ENCODE data around the gene PIGT.

Gene PIGT

DNA sequence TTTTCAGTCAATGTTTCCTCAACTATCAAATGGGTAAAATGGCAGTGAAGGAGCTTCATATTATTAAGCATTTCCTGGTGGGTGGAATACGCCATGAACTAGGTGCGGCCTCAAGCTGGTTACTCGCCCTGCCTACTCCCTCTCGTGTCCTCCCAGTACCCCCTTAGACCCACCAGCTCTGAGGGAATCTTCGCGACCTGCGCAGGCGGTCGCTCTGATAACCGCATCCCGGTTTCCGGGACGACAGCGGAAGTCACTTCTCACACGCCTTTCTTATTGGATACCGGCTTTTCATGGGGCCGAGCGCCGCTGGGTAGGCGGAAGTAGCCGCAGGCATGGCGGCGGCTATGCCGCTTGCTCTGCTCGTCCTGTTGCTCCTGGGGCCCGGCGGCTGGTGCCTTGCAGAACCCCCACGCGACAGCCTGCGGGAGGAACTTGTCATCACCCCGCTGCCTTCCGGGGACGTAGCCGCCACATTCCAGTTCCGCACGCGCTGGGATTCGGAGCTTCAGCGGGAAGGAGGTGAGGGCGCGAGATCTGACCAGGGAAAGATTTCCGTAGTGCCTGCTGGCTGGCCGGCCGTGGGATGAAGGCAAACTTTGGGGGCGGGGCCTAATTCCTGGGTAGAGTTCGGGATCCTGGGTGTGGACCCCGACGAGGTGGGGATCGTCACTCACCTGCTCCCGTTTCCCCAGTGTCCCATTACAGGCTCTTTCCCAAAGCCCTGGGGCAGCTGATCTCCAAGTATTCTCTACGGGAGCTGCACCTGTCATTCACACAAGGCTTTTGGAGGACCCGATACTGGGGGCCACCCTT is at the start of gene PIGT:
Gene PIGT, plus strand, starts transcription at position 320 of the 816 bp plus-strand sequence. Its CDS starts 16 bp downstream, at position 336.
- peak; percentile 76 to 87 (median 83) for DNase-seq (ENCODE audit: low read depth in 3 of 3)

DNA sequence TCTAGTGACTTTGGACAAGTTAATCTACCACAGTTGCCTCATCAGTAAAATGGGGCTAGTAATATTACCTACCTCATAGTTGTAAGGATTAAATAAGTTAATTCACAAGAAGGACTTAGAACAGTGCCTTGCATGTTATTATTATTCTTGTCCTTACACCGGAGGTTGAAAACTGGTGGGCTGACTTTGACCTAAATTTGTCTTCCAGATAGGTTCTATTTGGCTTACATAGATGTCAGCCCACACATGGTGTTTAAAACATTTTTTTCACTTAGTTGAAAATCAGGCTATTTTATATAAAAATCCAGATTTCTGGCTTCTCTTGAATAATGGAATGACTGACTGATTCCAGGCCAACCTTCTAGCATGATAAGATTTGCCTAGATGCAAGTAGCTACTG is 49.7 kb upstream of the PIGT start:
- DNase-seq (ENCODE audit: low read depth in 3 of 3) = no peak

DNA sequence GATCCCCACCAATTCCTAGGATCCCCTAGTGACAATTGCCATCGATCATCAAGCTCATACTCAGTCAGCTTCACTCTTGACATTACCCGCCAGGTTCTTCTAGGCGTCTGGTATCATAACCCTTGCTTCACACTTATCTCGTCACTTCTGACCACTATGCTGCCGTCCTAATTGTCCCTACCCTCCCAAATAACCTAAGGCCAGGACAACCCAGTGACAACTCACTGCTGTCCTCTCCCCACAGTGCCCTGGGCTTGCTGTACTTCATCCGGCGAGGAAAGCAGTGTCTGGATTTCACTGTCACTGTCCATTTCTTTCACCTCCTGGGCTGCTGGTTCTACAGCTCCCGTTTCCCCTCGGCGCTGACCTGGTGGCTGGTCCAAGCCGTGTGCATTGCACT is 49.3 kb upstream of the PIGT start:
- DNase-seq (ENCODE audit: low read depth in 3 of 3) = no peak

DNA sequence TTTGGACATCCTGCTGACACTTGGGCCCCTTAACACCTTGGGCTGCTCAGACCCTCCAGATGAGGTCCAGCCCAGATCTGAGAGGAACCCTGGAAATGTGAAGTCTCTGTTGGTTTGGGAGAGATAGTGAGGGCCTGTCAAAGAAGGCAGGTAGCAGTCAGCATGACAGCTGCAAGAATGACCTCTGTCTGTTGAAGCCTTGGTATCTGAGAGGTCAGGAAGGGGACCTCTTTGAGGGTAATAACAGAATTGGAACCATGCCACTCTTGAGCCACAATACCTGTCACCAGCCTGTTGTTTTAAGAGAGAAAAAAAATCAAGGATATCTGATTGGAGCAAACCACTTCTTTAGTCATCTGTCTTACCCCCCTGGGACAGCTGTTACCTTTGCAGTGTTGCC is 48.8 kb upstream of the PIGT start:
- no peak for DNase-seq (ENCODE audit: low read depth in 3 of 3)

DNA sequence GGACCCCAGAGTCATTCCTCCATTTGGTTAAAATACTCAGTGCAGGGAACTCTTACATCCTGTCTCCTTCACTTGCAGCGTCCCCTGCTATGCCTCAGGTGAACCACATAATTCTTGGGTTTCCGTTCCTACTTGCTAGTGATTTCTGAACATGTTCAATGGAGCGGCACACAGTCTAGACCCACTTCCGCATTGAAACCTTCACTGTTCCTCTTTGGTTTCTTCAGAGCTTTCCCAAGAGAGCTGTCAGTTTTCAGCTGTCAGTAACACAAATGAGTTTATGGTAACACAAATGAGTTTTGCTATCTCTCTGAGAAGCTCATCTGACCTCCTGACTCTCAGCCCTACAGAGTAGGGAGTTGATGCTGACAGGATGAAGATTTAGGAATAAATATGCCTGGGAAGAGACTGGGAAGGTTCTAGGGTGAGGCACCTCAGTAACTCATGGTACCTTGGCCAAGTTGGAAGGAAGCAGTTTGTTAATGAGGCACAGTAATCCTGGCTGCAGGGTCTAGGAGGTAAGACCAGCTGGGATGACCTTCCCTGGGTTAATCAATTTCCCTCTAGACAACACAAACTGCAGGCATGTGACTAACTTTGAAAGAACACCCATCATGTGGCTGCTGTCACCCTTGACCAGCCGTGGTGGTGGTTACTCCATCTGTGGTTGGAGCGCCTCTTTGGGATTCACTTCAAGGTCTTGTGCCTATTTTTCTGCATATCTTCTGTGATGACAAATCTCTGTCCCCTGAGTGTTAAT is 47.5 kb upstream of the PIGT start:
- DNase-seq (ENCODE audit: low read depth in 3 of 3) = no peak

DNA sequence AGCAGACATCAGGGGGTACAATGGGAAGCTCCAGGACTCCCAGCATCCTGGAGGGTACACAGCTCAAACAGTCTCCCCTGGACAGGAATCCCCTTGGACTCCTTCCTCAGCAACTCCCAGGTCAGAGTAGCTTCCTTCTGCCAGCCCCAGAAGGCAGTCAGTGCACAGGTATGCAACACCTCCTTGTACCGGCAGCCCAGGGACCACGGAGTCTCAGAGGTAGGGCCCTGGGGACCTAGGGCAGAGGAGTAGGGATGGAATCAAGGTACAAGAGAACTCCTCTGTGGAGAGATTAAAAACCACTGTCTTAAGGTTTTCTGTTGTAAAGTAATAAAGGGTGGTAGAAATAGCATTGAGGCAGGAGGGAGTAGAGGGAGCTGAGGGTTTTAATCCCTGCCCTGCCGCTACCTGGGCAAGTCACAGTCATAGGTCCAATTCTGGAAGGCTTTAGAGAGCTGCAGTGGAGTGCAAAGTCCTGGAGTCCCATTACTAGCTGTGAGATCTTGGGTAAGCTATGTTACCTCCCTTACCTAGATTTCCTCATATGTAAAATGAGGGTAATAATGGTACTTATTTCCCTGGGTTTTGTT is 45.3 kb upstream of the PIGT start:
- DNase-seq (ENCODE audit: low read depth in 3 of 3) = no peak

DNA sequence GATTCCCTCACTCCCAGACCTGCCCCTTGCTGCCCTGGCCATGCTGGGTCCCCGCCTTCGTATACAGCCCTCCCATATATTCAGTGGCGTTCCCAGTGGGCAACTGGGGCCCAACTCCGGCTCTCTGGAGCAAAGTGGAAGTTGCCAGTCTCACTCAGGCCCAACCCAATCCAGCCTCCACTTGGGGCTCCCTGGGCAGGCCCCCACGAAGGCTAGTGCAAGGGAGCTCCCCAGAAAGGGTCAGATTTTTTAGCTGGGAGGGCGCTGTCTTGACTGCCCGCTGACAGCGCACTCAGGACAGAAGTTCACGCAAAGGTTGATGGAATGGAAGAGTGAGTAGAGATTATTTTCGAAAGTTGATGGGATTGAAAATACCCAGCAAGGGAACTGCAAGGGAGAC is 43.7 kb upstream of the PIGT start:
- DNase-seq (ENCODE audit: low read depth in 3 of 3) = no peak

DNA sequence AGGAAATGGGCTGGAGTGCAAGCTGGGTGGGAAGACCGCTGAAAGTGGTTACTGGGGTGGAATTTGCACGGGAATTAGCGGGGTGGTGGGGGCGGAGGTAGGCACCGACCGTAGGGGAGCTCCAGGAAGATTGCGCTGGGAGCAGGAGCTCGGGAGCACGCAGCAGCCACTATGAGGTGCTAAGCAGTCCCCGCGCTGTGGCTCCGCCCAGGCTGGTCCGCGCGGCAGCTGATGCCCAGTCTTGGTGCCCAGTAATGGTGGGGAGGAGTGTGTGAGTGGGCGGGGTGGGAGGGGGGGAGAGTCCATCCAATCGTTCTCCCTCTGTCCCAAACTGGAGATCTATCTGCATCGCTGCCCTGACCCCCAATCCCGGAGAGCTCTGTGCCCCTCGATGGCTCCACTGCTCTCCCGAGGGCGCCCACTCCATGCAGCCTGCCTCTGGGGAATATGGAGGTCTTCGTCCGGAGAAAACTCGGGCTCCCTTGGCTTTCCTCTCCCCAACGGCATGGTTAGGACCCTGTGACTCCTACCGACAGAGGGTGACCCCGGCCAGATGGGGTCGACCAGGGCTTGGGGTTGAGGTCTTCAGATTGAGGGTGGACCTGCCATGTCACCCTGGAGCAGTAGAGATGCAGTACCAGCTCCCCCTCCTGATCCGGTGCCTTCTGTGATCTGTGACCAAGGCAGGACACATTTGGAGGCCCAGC is 43.1 kb upstream of the PIGT start:
- no peak for DNase-seq (ENCODE audit: low read depth in 3 of 3)

DNA sequence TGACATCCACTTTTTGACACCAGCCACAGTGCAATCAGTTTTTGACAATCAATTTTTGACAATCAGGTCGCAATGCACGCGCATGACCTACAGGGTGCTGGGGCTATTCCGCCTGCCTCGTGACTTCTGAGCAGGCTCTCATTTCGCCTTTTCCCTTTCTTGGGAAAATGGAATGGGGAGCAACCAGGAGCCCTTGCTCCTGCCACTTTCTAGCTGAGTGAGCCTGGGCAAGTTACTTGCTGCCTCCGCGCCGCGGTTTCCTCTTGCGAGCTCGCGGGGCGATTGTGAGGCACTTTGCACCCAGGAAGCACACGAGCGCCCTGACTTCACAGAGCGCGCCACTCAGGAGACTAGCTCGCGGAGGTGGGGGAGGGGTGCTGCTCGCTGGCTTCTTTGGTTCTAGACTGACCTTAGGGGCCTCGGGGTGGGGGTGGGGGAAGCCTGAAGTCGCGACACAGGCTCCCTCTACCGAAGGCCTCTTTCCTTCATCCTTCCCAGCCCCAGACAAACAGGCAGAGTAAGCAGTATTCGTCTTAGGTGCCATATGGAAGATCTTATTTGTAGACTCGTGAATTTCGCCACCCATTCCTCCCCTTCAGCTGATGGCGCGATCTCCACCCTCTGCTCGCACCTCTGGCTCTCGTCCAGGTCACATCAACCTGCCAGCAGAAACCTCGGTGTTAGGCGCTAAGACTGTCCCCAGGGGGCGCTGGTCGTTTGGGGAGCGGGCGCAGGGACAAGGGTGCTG is 42.4 kb upstream of the PIGT start:
- peak; percentile 81 to 90 (median 85) for DNase-seq (ENCODE audit: low read depth in 3 of 3)

DNA sequence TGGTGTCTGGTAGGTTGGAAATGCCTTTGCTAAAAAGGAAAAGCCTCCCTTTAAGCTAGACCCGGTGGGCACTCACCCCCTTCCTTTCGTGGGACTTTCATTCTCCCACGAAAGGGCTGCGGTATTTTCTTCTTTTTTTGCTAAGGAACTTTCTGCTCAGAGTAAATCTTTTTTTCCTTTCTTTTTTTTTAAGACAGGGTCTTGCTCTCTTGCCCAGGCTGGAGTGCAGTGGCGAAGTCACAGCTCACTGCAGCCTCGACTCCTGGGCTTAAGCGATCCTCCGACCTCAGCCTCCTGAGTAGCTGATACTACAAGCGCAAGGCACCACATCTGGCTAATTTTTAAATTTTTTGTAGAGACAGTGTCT is 41.9 kb upstream of the PIGT start:
- no peak for DNase-seq (ENCODE audit: low read depth in 3 of 3)

DNA sequence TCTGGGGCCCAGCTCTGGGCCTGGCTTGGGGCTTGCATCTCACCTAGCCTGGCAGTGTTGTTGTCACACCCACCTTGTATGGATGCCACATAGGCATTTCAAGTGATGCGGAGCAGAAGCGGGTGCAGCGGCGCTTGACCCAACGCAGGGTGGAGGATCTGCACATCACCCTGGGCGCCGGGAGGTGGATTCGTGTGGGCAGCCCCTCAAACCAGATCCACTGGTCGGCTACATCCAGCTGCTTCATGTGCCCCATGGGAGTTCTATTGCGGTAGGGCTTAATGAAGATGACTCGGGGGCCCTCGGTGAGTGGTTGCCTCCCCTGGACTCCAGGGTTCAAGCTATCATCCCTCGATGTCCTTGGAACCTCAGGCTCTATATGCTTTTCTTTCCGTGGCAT is 41.0 kb upstream of the PIGT start:
- DNase-seq (ENCODE audit: low read depth in 3 of 3) = no peak

DNA sequence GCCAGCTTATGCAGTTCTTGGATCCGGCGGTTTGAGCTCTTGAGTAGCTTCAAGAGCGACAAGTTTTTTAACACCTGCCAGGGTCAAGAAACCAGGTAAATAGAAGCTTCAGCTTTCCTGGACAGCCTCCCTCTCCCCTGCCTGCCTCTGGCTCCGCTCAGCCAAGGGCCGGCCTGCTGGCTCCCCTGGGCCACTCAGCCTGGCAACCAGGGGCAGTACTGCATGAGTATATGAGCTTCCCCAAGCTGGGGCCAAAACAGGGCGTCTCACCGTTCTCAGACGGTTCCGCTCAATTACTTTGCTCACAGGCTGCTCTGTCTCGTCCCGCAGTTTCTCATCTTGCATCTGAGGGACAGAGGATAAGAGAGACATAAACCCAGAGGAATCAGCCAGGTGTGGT is 38.7 kb upstream of the PIGT start:
- DNase-seq (ENCODE audit: low read depth in 3 of 3) = no peak

DNA sequence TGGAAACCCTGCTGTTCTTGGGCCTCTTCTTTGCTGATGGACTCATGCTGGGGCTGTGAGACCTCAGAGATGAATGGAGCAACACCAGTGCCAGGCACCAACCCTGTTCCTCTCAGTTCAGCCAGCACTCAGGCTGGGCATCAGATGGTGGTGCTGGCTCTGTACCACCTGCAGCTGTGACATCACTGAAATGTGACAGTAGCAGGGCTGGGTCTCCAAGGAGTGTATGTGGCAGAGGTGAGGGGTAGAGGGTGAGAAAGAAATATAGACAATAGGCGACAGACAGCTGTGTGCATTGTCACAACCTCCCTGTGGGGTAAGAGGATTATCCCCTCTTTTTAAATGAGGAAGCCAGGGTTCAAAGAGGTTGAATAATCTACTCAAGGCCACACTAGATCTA is 37.8 kb upstream of the PIGT start, which contains the start of gene TP53TG5:
Gene TP53TG5, minus strand, starts transcription at position 135 of the 400 bp plus-strand sequence. Its CDS starts 89 bp downstream, at position 46.
- no peak for DNase-seq (ENCODE audit: low read depth in 3 of 3)

DNA sequence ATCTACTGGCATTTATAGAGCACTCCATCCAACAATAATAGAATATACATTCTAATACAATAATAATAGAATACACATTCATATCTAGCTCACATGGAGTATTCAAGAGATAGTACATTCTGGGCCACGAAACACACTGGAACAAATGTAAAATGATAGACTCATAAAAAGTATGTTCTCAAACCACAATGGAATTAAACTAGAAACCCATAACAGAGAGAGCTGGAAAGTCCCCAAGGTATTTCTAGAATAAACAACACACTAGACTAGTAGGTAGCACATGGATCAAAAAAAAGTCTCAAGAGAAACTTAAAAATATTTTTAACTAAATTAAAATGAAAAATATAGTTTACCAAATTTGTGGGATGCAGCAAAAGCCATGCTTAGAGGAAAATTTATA is 28.7 kb upstream of the PIGT start:
- no peak for DNase-seq (ENCODE audit: low read depth in 3 of 3)

DNA sequence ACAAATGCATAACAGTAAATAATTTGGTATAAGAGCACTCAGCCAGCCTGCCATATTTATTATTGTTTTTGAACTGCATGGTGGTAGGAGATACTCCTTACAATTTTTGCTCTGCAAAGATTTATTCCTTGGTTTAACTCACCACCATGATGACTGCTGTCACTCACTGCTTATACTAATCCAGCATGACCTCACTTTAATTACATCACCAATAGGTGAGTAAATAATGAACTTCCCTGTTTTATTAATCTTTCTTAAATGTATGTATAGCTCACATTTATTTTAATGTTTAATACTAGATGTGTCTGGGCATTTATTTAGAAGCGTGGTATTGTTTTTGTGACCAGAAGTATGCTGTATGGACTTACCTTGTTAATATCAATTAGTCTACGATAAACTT is 25.0 kb upstream of the PIGT start:
- DNase-seq (ENCODE audit: low read depth in 3 of 3) = no peak

DNA sequence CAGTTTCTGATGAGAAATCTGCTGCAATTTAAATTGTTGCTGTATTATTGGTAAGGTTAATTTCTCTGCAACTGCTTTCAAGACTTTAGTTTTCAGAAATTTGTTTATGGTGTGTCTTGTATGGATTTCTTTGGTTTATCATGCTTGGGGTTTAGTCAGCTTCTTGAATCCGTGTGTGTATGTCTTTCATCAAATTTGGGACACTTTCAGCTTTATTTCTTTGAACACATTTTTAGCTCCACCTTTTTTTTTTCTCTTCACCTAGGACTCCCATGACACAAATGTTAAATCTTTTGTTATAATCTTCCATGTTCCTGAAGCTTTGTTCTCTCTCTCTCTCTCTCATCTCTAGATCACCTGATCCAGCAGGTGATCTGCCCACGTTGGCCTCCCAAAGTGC is 24.4 kb upstream of the PIGT start:
- DNase-seq (ENCODE audit: low read depth in 3 of 3) = no peak

DNA sequence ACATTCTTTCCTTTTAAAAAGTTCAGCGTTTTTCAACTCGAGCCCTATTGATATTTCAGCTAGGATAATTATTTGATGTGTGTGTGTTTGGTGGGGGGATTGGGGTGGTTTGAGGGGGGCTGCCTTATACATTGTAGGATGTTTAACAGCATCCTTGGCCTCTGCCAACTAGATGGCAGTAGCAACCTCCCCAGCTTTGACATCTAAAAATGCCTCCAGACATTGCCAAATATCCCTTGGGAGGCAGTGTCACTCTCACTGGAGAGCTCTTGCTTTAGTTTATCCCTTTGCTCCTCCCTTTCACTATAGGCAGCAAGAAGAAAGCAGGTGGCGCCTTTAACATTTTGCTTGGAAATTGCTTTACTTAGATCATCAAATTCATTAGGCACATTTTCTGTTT is 23.2 kb upstream of the PIGT start:
- no peak for DNase-seq (ENCODE audit: low read depth in 3 of 3)

DNA sequence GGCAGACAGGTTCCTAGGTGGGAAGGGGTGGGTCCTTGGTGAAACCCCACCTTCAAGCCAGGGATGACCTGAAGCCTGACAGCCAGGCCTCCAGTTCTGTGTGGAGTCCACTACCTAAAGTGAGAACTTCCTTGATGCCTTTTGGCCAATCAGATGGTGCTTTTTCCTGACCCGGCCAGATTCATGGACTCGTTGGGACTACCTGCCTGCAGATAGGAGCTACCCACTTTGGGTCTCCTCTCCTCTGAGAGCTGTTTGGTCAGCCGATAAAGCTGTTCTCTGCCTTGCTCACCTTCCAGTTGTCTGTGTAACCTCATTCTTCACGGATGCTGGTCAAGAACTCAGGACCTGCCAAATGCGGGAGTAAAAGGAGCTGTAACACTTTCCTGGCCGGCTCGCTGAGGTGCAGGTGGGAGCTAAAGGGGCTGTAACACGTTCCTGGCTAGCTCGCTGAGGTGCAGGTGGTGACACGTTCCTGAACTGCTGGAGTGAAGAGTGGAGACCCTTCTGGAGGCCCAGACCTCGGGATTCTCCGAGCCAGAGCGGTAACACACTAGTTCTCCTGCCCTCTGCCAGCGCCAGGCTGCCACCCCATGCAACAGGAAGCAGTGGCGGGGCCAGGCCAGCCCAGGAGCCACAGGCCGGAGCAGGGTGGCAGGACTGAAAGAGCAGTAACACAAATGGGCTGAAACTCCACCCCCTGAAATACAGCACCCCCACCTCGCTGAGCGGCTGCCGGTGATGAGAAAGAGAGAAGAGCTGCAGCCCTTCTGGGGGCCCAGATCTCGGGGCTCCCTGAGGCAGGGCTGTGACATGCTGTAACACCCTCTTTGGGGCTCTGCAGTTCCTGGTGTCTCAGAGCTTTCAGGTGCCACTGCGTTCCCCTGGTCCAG is 21.5 kb upstream of the PIGT start:
- DNase-seq (ENCODE audit: low read depth in 3 of 3) = no peak

DNA sequence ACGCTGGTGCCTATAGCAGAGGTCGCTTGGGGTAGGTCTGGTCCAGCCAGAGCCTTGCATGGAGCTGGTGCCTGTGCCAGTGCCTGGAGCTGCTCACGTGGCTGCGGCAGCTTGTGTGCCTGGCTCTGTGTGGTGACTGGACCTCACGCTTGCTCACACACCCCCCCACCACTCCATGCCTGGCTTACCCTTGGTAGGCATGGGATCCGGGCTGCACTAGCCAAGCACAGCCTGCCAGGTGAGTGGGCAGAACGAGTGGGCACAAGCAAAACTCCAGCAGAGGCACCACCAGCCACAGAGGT is 20.9 kb upstream of the PIGT start:
- DNase-seq (ENCODE audit: low read depth in 3 of 3) = no peak

DNA sequence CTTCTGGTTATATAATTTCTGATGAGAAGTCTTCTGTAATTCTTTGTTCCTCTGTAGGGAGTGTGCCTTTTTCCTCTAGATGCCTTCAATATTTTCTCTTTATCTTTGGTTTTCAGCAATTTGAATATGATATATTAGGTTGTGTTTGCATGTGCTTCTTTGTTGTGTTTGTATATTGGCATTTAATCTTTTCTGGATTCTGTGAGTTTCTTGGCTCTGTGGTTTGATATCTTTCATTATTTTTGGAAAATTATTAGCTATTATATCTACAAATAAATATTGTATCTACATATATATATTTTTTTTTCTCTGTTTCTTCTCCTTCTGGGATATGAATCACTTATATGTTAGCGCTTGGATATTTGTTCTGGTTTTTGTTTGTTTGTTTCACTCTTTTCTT is 16.9 kb upstream of the PIGT start:
- DNase-seq (ENCODE audit: low read depth in 3 of 3) = no peak

Data from stimulated activated CD4-positive, alpha-beta T cell treated with anti-CD3 and anti-CD28 coated beads, TNF-alpha, amount 100 ng/mL, for 24 hours (primary cell).